OCI-LY7 (cell line): ENCODE measurements around the gene GABRG2. TPM values are rescaled to one million over a fixed set of nuclear protein-coding genes. Genes with fewer than 3 reads are reported as not detected.

Experiments
- Bru-seq: library from RNA; stranded (reverse); fragments of 400-500 nt; gene quantifications from one replicate; lab custom pipeline; 2021; lab: Mats Ljungman, UMichigan
- BruChase-seq, 2 experiments: library from RNA; stranded (reverse); fragments of 400-500 nt; gene quantifications; one replicate each; lab custom pipeline; 2021; lab: Mats Ljungman, UMichigan
- BruUV-seq: library from RNA; stranded (reverse); fragments of 400-500 nt; replicated peaks from 2 replicates; lab custom pipeline; 2021; lab: Mats Ljungman, UMichigan
- CTCF ChIA-PET: fragments of 300-600 bp; sonication (Branson Sonifier 250); formaldehyde crosslinking; loops from one replicate; lab custom pipeline; 2022; ENCODE audit warnings: antibody characterized with exemption; ENCODE audit not compliant: unreplicated experiment; lab: Charles Lee
- POLR2A ChIA-PET: fragments of 300-600 bp; sonication (Branson Sonifier 250); formaldehyde crosslinking; loops from one replicate; lab custom pipeline; 2022; ENCODE audit warnings: antibody characterized with exemption; lab: Charles Lee
- DNase-seq: peaks from one replicate; pipeline ENCODE4 v3.0.0-alpha.2; 2015; ENCODE audit warnings: low spot score
- H2AFZ ChIP-seq: fragments of 200-600 bp; sonication (generic), shearing (Covaris generic); 2 replicates; pipeline ENCODE4 v1.6.1; 2014; ENCODE audit warnings: mild to moderate bottlenecking, antibody characterized with exemption, low read length, moderate library complexity
- H3K27ac ChIP-seq: fragments of 200-600 bp; sonication (generic); 2 replicates; pipeline ENCODE4 v1.5.1; 2014; ENCODE audit warnings: mixed run types, low read depth, mild to moderate bottlenecking, moderate library complexity, low read length, inconsistent platforms; ENCODE audit not compliant: poor library complexity, severe bottlenecking
- H3K36me3 ChIP-seq: fragments of 200-600 bp; sonication (generic); 2 replicates; pipeline ENCODE4 v1.6.1; 2014; ENCODE audit warnings: mild to moderate bottlenecking, antibody characterized with exemption, low read length, moderate library complexity, mixed read lengths; ENCODE audit not compliant: insufficient read depth
- H3K4me1 ChIP-seq: fragments of 200-600 bp; sonication (generic); 2 replicates; pipeline ENCODE4 v1.5.1; 2014; ENCODE audit warnings: mild to moderate bottlenecking, low read length; ENCODE audit not compliant: insufficient read depth, poor library complexity, severe bottlenecking
- H3K4me2 ChIP-seq: fragments of 200-600 bp; sonication (generic); 2 replicates; pipeline ENCODE4 v1.6.1; 2014; ENCODE audit warnings: mild to moderate bottlenecking, low read length
- H3K4me3 ChIP-seq: fragments of 200-600 bp; sonication (generic); 2 replicates; pipeline ENCODE4 v1.5.1; 2014; ENCODE audit warnings: mild to moderate bottlenecking, low read depth, low read length; ENCODE audit not compliant: poor library complexity, severe bottlenecking
- H3K79me2 ChIP-seq: fragments of 200-600 bp; sonication (generic); 2 replicates; pipeline ENCODE4 v1.6.1; 2016; ENCODE audit warnings: low read depth, mild to moderate bottlenecking, low read length, moderate library complexity, mixed read lengths; ENCODE audit not compliant: insufficient read depth
- H3K9me2 ChIP-seq: fragments of 200-600 bp; sonication (generic); 2 replicates; pipeline ENCODE4 v1.6.1; 2016; ENCODE audit warnings: mild to moderate bottlenecking, low read length, mixed read lengths; ENCODE audit not compliant: insufficient read depth
- H3K9me3 ChIP-seq: fragments of 200-600 bp; sonication (generic); 2 replicates; pipeline ENCODE4 v1.6.1; 2014; ENCODE audit warnings: mild to moderate bottlenecking, mixed run types, low read length, mixed read lengths
- H4K20me1 ChIP-seq: fragments of 200-600 bp; sonication (generic); 2 replicates; pipeline ENCODE4 v1.6.1; 2014; ENCODE audit warnings: mild to moderate bottlenecking, antibody characterized with exemption, low read length, moderate library complexity, mixed read lengths; ENCODE audit not compliant: insufficient read depth
- CTCF ChIP-seq: fragments of 200-600 bp; sonication (generic); conservative IDR thresholded peaks from 2 replicates; pipeline ENCODE4 v1.5.1; 2014; ENCODE audit warnings: mild to moderate bottlenecking, antibody characterized with exemption, low read length, moderate library complexity, mixed read lengths
- EZH2phosphoT487 ChIP-seq: fragments of 200-600 bp; sonication (generic); IDR thresholded peaks from 2 replicates; pipeline ENCODE4 v1.6.1; 2018; ENCODE audit warnings: low read depth, borderline replicate concordance, mild to moderate bottlenecking, mixed run types, antibody characterized with exemption, low read length, moderate library complexity, mixed read lengths
- intact Hi-C: fragments of 100-400 bp; cut with micrococcal nuclease; formaldehyde crosslinking; loops from one replicate; pipeline ENCODE4 v1.10.0; 2022; ENCODE audit not compliant: unreplicated experiment
- long read RNA-seq: library from polyadenylated mRNA; stranded (forward); transcript quantifications from one replicate; pipeline ENCODE4 v2.0.0, GENCODE V29; 2022
- total RNA-seq, 2 experiments: library from RNA; depleted of rRNA in 1 of 2; stranded (reverse); fragments of >200 nt in 1 of 2; shearing (Covaris generic) in 1 of 2; gene quantifications; 2 replicates each; pipeline ENCODE4 v1.2.3, GENCODE V29; 2014 to 2022

GABRG2 gene
- total RNA-seq (2014; rRNA removed; shearing (Covaris generic)) (0.03 and 0.08 TPM in 2 replicates), total RNA-seq (2022) (1.2 TPM in 1 of 2 replicates, not detected in the other), Bru-seq, nascent RNA (percentile 2 among the genes with signal in this experiment), BruChase-seq, experiment 1, labeled RNA remaining after a 6-hour chase (percentile 5 among the genes with signal in this experiment), BruChase-seq, experiment 2, labeled RNA remaining after a 2-hour chase (not detected)
- long read RNA-seq, result 0 reads

DNA sequence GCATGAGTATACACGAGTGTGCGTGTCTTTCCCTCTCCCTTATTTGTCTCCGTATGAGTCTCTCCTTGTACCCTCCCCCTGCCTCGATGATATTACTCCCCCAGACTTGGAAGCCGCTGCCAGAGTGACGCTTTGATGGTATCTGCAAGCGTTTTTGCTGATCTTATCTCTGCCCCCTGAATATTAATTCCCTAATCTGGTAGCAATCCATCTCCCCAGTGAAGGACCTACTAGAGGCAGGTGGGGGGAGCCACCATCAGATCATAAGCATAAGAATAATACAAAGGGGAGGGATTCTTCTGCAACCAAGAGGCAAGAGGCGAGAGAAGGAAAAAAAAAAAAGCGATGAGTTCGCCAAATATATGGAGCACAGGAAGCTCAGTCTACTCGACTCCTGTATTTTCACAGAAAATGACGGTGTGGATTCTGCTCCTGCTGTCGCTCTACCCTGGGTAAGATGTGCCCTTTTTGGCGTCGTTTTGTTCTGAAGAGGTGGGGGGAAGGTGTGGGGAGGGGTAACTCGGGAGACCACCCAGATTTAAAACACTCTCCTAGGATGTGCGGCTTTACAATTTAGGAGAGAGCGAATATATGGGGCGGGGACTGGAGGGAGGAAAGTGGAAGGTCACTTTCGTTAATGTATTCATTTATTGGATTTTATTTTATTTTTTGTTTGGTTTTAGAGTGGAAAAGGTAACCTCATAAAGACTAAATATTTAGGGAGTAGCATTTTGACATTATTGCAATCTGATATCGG is at the start of gene GABRG2:
TSS of gene GABRG2 (plus strand) at position 119 of the 757 bp plus-strand sequence. CDS start at position 346, 227 bp downstream.
- no peaks in the 10 kb centered on the region for H3K9me2 ChIP-seq
- ChIA-PET POLR2A (no interaction called here), CTCF (no interaction called here)
- no peak within 1 kb of the TSS for H3K27ac ChIP-seq
- no peaks in the 10 kb centered on the region for H3K36me3 ChIP-seq
- no peak within 1 kb of the TSS for H3K4me2 ChIP-seq
- DNase-seq, result no peak
- no peak within 1 kb of the TSS for H3K4me3 ChIP-seq
- H3K4me1 ChIP-seq, result no peaks in the 10 kb centered on the region
- no peak within 1 kb of the TSS for H2AFZ ChIP-seq
- BruUV-seq, result no TSS peak
- H4K20me1 ChIP-seq, result no peaks in the 10 kb centered on the region
- intact Hi-C loops, result no loop called here
- H3K79me2 ChIP-seq, result no peaks in the 10 kb centered on the region
- TF ChIP-seq CTCF (no peak), EZH2phosphoT487 (no peak)
- H3K9me3 ChIP-seq, result no peaks in the 10 kb centered on the region

- intact Hi-C loops, result no loop called here
- Histone ChIP-seq H3K4me2 (no peak overlapping the region), H3K4me3 (no peak overlapping the region), H3K79me2 (no peaks in the 10 kb centered on the region), H3K27ac (no peak overlapping the region), H4K20me1 (no peaks in the 10 kb centered on the region), H3K9me3 (no peaks in the 10 kb centered on the region), H3K9me2 (no peaks in the 10 kb centered on the region), H3K4me1 (no peaks in the 10 kb centered on the region), H2AFZ (no peak overlapping the region), H3K36me3 (no peaks in the 10 kb centered on the region)
- TF ChIP-seq EZH2phosphoT487 (no peak), CTCF (no peak)
- CTCF ChIA-PET, result no interaction called here
- DNase-seq, result no peak
- POLR2A ChIA-PET, result interaction anchor here (0.6 to 1.5 kb wide), 2 partner anchors 9 to 752 kb away, joined by 3 to 6 read pairs; no protein-coding TSS in a partner anchor
- BruUV-seq, result no TSS peak
Observed at GRCh38 chr5:162025312-162025711, 42.3 kb upstream of the GABRG2 start.

GRCh38 chr5:162026803-162027202 is 40.8 kb upstream of the GABRG2 start:
- H3K9me2 ChIP-seq, result no peaks in the 10 kb centered on the region
- no peak overlapping the region for H3K27ac ChIP-seq
- ChIA-PET POLR2A (interaction anchor here (0.7 kb wide), 1 partner anchor 913 kb away, joined by 4 read pairs; no protein-coding TSS in a partner anchor), CTCF (no interaction called here)
- H3K36me3 ChIP-seq, result no peaks in the 10 kb centered on the region
- no peak for DNase-seq
- no peaks in the 10 kb centered on the region for H3K79me2 ChIP-seq
- H4K20me1 ChIP-seq, result no peaks in the 10 kb centered on the region
- H3K4me1 ChIP-seq, result no peaks in the 10 kb centered on the region
- TF ChIP-seq CTCF (no peak), EZH2phosphoT487 (no peak)
- no peak overlapping the region for H3K4me2 ChIP-seq
- intact Hi-C loops, result no loop called here
- no TSS peak for BruUV-seq
- no peaks in the 10 kb centered on the region for H3K9me3 ChIP-seq
- no peak overlapping the region for H2AFZ ChIP-seq
- H3K4me3 ChIP-seq, result no peak overlapping the region
